HG03469 (cell line): Measurements from ENCODE around the gene CPED1.
"Not testable (repeated sequence)": the region's sequence is repeated elsewhere in the genome, so short reads cannot be mapped to it uniquely, and the experiment has no call there.

Experiments used
- ATAC-seq: cut with Tn5 transposase; IDR thresholded peaks from one replicate; pipeline ENCODE4 v1.9.1; 2021; ENCODE audit warnings: mild to moderate bottlenecking, moderate library complexity, moderate number of reproducible peaks; ENCODE audit not compliant: unreplicated experiment

The CPED1 gene

GRCh38 chr7:121038717-121039509, 50.4 kb downstream of the CPED1 start:
- ATAC-seq: no peak

- no peak for ATAC-seq
Measured at GRCh38 chr7:121039510-121039822, 51.0 kb downstream of the CPED1 start.

DNA sequence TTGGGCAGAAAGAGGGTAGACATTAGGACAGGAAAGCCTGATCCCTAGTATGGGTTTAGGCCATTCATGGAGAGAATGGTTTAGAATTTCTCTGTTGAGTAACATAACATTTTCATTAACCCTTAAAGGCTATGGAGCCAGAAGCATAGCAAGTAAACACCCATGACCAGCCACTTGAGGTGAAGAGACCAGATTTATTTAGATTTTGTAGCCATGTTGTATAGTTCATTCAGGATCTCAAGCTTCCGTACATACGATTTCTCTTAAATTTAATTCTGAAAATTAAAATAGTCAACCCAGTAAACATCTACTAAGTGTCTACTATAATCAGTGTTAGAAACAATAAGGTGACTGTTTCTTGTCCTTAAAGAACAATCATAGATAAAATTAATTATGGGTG, 51.5 kb downstream of the CPED1 start:
- ATAC-seq: no peak

GRCh38 chr7:121041516-121042148, 53.1 kb downstream of the CPED1 start:
- ATAC-seq: no peak

DNA sequence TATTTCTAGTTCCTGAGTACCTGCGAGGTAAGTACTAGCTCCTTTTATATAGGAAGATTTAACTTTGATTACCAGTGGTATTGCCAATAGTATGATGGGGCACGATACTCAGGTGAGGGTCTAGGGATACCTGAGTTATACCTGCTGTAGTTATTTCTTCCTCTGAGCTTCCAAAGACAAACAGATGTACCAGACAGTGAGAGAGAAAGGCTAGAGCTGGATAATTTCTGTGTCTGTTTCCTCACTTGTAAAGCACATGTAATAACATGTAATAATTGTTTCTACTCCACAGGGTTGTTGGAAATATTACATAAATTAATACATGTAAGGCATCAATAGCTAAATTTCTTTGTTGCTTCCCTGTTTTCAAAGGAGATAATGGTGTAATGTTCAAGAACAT, 53.7 kb downstream of the CPED1 start:
- ATAC-seq: no peak

DNA sequence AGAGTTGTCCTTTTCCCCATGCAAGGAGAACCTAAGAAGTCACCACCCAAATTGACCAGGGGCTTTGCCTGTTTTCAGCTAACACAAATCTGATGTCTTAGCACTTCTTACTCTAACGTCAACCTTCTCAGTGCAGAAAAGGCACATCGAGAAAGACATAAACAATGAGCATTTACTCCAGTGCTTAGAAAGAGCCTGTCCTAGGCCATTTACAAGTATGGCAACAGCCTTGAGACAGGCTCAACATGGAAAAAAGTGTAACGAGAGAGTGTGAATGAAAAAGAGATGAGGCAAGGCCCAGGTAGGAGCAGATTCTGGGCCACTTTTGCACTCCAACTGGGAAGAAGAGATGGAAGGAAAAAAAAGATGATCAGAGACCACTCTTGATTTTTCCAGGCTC, 54.4 kb downstream of the CPED1 start:
- no peak for ATAC-seq

- no peak for ATAC-seq
Measured at GRCh38 chr7:121043314-121044234, 55.1 kb downstream of the CPED1 start.

- no peak for ATAC-seq
Measured at GRCh38 chr7:121045090-121045489, 56.6 kb downstream of the CPED1 start.

GRCh38 chr7:121046009-121046408, 57.5 kb downstream of the CPED1 start:
- no peak for ATAC-seq

DNA sequence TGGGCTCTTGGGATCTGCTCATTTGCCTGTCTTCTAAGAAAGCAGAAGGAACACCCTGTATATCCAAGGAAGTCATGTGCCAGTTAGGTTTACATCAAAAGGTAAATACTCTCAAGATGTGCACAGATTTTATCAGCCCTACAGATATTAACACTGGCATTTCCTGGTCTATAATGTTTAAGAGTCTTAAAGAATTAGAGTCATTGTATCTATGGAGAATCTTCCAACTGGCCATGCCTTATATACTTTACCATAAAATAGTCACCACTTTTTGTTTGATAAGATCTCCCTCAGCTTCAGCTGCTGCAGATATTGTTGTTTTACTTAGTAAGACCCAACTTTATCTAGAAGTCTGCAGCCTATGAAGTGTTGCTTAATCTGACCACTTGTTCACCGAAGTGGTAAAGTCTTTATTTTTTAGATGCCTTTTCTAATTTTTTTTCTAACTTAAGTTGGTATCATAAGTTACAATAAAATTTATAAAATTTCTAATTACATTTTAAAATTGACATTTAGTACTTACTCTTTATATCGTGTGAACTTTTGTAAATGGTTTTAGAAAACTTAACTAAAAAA, 58.5 kb downstream of the CPED1 start:
- no peak for ATAC-seq

DNA sequence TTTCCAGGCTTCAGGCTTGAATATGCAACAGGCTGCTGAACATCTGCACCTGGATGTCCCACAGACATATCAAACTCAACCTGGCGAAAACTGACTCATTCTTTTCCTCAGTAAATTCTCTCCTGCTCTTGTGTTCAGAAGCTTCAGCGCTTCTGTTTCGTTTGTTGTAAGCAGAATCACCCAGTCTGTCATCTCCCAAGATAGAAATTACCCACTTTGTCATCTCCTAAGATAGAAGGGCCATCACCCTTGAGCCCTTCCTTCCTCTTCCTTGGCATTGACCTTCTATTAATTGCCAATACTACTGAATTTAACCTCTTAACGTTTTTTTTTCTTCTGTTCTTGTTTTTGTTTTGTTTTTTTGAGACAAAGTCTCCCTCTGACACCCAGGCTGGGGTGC, 59.7 kb downstream of the CPED1 start:
- no peak for ATAC-seq

GRCh38 chr7:121049028-121049791, 60.7 kb downstream of the CPED1 start:
- no peak for ATAC-seq

DNA sequence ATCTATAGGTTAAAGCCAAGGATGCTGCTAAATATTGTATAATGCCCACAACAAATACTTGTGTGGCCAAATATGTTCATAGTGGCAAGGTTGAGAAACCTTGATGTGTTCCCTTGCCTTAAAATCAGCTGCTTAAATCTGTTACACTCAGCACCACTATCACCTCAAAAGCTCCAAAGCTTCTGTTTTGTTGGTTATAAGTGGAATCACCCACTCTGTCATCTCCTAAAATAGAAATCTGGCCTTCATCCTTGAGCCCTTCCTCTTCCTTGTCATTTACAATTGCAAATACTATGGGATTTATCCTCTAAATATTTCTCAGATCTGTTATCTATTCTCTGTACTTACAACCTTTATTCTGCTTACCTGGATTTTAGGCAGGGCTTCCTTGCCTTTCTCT, 61.4 kb downstream of the CPED1 start:
- no peak for ATAC-seq

DNA sequence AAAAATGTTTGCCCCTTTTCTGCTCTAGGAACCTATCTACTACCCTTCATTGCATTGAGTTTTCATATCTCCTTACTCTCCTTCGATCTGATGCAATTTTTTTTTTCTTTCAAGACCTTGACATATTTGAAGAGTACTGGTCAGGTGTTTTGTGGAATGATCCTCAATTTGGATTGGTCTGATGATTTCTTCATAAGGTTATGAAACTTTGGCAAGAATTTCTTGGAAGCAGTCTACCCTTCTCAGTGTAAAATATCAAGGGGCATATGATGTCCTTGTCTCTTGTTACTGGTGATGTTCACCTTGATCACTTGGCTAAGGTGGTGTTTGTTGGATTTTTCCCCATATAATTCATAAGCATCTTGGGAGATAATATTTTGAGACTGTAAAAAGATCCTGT, 64.7 kb downstream of the CPED1 start:
- no peak for ATAC-seq

DNA sequence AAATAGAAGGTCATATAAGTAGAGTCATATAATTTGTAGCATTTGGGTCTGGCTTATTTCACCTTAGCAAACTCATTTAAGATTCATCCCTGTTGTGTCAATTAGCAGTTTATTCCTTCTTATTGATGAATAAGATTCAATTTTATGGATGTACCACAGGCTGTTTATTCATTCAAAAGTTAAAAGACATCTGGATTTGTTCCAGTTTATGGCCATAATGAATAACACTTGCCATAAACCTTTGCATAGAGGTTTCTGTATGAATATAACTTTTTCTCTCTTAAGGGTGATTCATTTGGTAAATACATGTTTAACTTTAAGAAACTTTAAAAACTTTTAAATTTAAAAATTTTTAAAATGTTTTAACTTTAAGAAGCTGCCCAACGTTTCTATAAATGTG, 66.4 kb downstream of the CPED1 start:
- ATAC-seq: no peak

DNA sequence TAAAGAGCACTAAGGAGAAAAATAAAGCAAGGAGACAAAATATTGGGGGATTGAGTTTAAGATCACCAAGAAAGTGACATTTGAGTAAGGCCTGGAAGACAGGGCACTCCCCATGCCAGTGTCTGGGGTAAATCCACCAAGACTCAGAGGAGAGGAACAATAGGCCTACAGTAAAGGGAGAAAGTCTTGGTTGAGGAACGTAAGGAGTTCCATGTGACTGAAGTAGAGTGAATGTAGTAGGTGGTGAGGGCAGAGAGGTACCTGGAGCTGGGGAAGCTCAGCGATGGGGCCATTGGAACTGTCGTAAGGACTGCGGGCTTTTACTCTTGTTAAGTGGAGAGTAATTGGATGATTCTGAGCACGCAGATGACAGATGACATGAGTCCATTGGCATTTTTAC, 69.4 kb downstream of the CPED1 start:
- ATAC-seq: no peak

DNA sequence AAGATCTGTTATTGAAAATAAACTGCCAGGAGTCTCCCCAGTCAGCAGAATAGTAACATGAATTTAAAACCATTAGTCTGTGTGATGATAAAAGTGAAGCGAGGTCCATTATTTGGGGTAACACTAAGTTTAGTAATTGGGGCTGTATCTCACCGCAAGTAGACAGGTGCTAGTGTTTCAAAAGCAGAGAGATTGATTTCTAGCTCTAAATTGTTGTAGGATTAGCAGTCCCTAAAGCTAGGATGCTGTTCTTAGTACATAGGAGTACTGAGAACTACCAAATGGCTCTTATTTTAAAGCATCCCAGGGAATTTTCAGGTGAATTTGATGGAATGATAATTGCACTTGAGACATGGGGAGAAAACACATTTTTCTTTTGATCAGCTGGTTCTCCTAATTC, 70.5 kb downstream of the CPED1 start:
- no peak for ATAC-seq

DNA sequence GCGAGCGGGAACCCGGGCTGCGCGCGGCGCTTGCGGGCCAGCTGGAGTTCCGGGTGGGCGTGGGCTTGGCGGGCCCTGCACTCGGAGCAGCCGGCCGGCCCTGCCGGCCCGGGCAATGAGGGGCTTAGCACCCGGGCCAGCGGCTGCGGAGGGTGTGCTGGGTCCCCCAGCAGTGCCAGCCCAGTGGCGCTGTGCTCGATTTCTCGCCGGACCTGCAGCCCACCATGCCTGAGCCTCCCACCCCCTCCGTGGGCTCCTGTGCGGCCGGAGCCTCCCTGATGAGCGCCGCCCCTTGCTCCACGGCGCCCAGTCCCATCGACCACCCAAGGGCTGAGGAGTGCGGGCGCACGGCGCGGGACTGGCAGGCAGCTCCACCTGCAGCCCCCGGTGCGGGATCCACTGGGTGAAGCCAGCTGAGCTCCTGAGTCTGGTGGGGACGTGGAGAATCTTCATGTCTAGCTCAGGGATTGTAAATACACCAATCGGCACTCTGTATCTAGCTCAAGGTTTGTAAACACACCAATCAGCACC, 71.5 kb downstream of the CPED1 start:
- not testable (repeated sequence) for ATAC-seq

GRCh38 chr7:121061677-121062582, 73.4 kb downstream of the CPED1 start:
- ATAC-seq: no peak
